Loucy (cell line): ENCODE measurements around the gene ERP27.

Source experiments
- CTCF ChIP-seq: fragments of 200-600 bp; sonication (generic); conservative IDR thresholded peaks from 2 replicates; pipeline ENCODE4 v1.5.1; 2014; ENCODE audit warnings: mild to moderate bottlenecking, antibody characterized with exemption, low read length
- EZH2phosphoT487 ChIP-seq: fragments of 200-600 bp; IDR thresholded peaks from 2 replicates; pipeline ENCODE4 v1.6.1; 2018; ENCODE audit warnings: antibody characterized with exemption, mild to moderate bottlenecking, moderate library complexity, borderline replicate concordance

DNA sequence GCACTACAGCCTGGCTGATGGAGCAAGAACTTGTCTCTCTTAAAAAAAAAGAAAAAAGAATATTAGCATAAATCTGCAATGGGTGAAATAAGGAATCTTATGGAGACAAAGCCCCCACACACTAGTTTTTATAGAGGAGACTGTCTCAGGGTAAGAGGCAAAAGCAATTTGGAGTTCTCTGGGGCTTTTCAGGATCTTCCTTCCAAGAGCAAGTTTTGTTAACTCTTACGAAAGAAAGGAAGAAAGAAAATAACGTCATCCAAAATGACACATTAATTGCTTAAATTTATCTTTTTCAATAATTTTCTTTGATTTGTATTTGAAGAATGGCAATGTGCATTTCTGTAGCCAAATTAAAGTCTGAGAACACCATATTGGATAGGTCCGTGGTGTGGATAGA is 38.3 kb upstream of the ERP27 start:
- TF ChIP-seq CTCF: no peak
- no peak for TF ChIP-seq EZH2phosphoT487
